PC-9 (cell line): Measurements from ENCODE around the gene LCK. TPM values are rescaled to one million over a fixed set of nuclear protein-coding genes. Genes with fewer than 3 reads are reported as not detected.

Source experiments
- BruUV-seq: library from RNA; stranded (reverse); fragments of 400-500 nt; replicated peaks from 2 replicates; lab custom pipeline; 2021; lab: Mats Ljungman, UMichigan
- CTCF ChIA-PET: fragments of 300-600 bp; sonication (Branson Sonifier 250); formaldehyde crosslinking; loops from one replicate; lab custom pipeline; 2022; ENCODE audit warnings: antibody characterized with exemption; lab: Charles Lee
- POLR2A ChIA-PET: fragments of 300-600 bp; sonication (Branson Sonifier 250); formaldehyde crosslinking; loops from one replicate; lab custom pipeline; 2022; ENCODE audit warnings: antibody characterized with exemption; ENCODE audit not compliant: unreplicated experiment; lab: Charles Lee
- DNase-seq, 2 experiments: peaks; one replicate each; pipeline versions ENCODE4 v3.0.0 to v3.0.0-alpha.2; 2015 to 2022; ENCODE audit warnings: mixed read lengths in 1 of 2
- H2AFZ ChIP-seq: fragments of 200-600 bp; sonication (generic); 2 replicates; pipeline ENCODE4 v1.8.1; 2017; ENCODE audit warnings: antibody characterized with exemption
- H3F3A ChIP-seq: fragments of 200-600 bp; sonication (generic); 2 replicates; pipeline ENCODE4 v1.8.1; 2017; ENCODE audit warnings: antibody characterized with exemption, mild to moderate bottlenecking, low read depth; ENCODE audit not compliant: insufficient read depth
- H3K27ac ChIP-seq: fragments of 200-600 bp; sonication (generic); 2 replicates; pipeline ENCODE4 v1.6.1; 2016; ENCODE audit warnings: mixed run types
- H3K27me3 ChIP-seq: fragments of 200-600 bp; sonication (generic); 2 replicates; pipeline ENCODE4 v1.6.1; 2016; ENCODE audit warnings: low read depth, mixed run types; ENCODE audit not compliant: insufficient read depth
- H3K36me3 ChIP-seq: fragments of 200-600 bp; sonication (generic); 2 replicates; pipeline ENCODE4 v1.6.1; 2016; ENCODE audit warnings: low read depth, mixed run types
- H3K4me1 ChIP-seq: fragments of 200-600 bp; sonication (generic); replicated peaks from 2 replicates; pipeline ENCODE4 v1.6.1; 2016; ENCODE audit warnings: mixed run types; ENCODE audit not compliant: insufficient read depth
- H3K4me2 ChIP-seq: fragments of 200-600 bp; sonication (generic); 2 replicates; pipeline ENCODE4 v1.6.1; 2017; ENCODE audit warnings: mixed run types
- H3K4me3 ChIP-seq: fragments of 200-600 bp; sonication (generic); 2 replicates; pipeline ENCODE4 v1.6.1; 2016; ENCODE audit warnings: mixed run types
- H3K79me2 ChIP-seq: fragments of 200-600 bp; sonication (generic); 2 replicates; pipeline ENCODE4 v1.6.1; 2017; ENCODE audit warnings: low read depth, mixed run types
- H3K9me2 ChIP-seq: fragments of 200-600 bp; sonication (generic); 2 replicates; pipeline ENCODE4 v1.8.1; 2017; ENCODE audit warnings: mild to moderate bottlenecking; ENCODE audit not compliant: insufficient read depth
- H3K9me3 ChIP-seq: fragments of 200-600 bp; sonication (generic); 2 replicates; pipeline ENCODE4 v1.8.1; 2016; ENCODE audit warnings: low read depth; ENCODE audit not compliant: insufficient read depth
- H4K20me1 ChIP-seq: fragments of 200-600 bp; sonication (generic); 2 replicates; pipeline ENCODE4 v1.8.1; 2017; ENCODE audit not compliant: insufficient read depth
- CTCF ChIP-seq: fragments of 200-600 bp; sonication (generic); conservative IDR thresholded peaks from 2 replicates; pipeline ENCODE4 v1.6.1; 2017; ENCODE audit warnings: mixed run types, antibody characterized with exemption, mild to moderate bottlenecking, moderate library complexity
- EZH2 ChIP-seq: fragments of 200-600 bp; sonication (generic); IDR thresholded peaks from 2 replicates; pipeline ENCODE4 v1.8.0; 2017; ENCODE audit warnings: antibody characterized with exemption, low read depth
- intact Hi-C: fragments of 100-400 bp; cut with micrococcal nuclease; formaldehyde crosslinking; loops from one replicate; pipeline ENCODE4 v1.10.0; 2022; ENCODE audit not compliant: unreplicated experiment
- total RNA-seq: library from RNA; stranded (reverse); gene quantifications from 2 replicates; pipeline ENCODE4 v1.2.3, GENCODE V29; 2021

The LCK gene
- total RNA-seq, 1 experiment from 2014 or later, result 2.0 TPM

DNA sequence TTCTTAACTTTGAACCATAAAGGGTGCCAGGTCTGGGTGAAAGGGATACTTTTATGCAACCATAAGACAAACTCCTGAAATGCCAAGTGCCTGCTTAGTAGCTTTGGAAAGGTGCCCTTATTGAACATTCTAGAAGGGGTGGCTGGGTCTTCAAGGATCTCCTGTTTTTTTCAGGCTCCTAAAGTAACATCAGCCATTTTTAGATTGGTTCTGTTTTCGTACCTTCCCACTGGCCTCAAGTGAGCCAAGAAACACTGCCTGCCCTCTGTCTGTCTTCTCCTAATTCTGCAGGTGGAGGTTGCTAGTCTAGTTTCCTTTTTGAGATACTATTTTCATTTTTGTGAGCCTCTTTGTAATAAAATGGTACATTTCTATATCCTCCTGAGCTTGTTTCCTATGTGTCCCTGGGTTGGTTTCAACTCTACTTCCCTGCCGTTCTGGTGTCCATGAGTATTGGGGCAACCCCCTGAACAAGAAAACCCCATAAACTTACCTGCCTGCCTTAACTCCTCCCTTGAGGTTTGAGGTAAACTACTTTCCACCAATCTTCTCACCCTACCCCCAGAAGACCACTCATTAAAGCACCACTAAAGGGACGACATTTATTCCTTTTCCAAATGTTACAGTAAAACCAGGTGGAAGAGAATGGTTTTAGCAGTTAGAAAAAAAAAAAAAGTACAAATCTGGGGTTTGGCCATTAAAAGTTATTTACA lies 82.3 kb downstream of the LCK start:
- H3K4me1 ChIP-seq, result peaks cover 50% of the 10 kb centered on the region
- H3F3A ChIP-seq, result peaks cover 52% of the 10 kb centered on the region
- no peaks in the 10 kb centered on the region for H3K27me3 ChIP-seq
- no peak for TF ChIP-seq EZH2
- TF ChIP-seq CTCF, result no peak
- H3K4me2 ChIP-seq, result peak overlapping the region; percentile 84
- H3K9me2 ChIP-seq, result no peaks in the 10 kb centered on the region
- POLR2A ChIA-PET, result interaction anchor here (0.6 kb wide), 1 partner anchor 54 kb away, joined by 6 read pairs; no protein-coding TSS in a partner anchor
- peak overlapping the region; percentile 52 for H3K27ac ChIP-seq
- peaks cover 13% of the 10 kb centered on the region for H3K79me2 ChIP-seq
- intact Hi-C loops, result no loop called here
- no peaks in the 10 kb centered on the region for H4K20me1 ChIP-seq
- CTCF ChIA-PET, result interaction anchor here (0.6 kb wide), 2 partner anchors 128 to 851 kb away, joined by 3 to 4 read pairs; partner anchors contain the start of gene IQCC
- BruUV-seq, result TSS peak; percentile 35
- H2AFZ ChIP-seq, result no peak overlapping the region
- DNase-seq, result peak in 1 of 2 experiments; percentile 32
- no peak overlapping the region; the same call in 1 of the 2 replicates for H3K4me3 ChIP-seq
- peaks cover 2% of the 10 kb centered on the region; the same call in 1 of the 2 replicates for H3K36me3 ChIP-seq
- no peaks in the 10 kb centered on the region for H3K9me3 ChIP-seq

DNA sequence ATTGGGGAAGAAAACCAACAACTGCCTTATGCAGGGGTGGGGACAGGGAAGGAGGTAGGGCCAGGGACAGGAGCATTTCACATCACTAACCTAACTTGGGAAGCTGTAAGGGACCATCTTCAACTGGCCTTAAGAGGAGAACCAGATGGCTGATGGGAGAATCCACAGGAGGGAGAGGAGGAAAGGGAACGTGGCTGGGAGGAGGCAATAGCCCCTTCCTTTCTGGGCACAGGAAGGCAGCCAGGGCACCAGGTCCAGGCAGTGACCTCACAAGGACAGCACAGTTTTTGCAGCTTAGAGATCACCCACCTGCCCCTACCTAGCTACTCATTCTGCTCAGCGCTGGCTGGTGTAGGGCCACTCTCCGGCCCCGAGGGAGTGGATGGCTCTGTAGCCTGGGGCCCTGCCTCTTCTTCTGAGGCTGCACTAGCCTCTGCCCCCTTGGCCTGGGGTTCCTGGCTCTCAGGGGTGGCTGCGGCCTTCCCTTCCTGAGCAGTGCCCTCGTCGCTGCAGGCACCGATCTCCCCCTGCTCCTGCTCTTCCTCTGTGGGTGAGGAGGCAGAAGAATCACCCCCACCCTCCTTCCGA lies 83.3 kb downstream of the LCK start:
- Histone ChIP-seq H3F3A (peaks cover 52% of the 10 kb centered on the region), H3K9me3 (no peaks in the 10 kb centered on the region), H2AFZ (no peak overlapping the region), H4K20me1 (no peaks in the 10 kb centered on the region), H3K4me3 (peak overlapping the region; percentile 79; the same call in 1 of the 2 replicates), H3K4me2 (peak overlapping the region; percentile 84), H3K27ac (no peak overlapping the region), H3K4me1 (peaks cover 50% of the 10 kb centered on the region), H3K79me2 (peaks cover 13% of the 10 kb centered on the region), H3K9me2 (no peaks in the 10 kb centered on the region), H3K27me3 (no peaks in the 10 kb centered on the region), H3K36me3 (peaks cover 2% of the 10 kb centered on the region; the same call in 1 of the 2 replicates)
- intact Hi-C loops, result no loop called here
- DNase-seq, result peak in 1 of 2 experiments; percentile 12
- POLR2A ChIA-PET, result no interaction called here
- no peak for TF ChIP-seq CTCF
- TF ChIP-seq EZH2, result no peak
- CTCF ChIA-PET, result no interaction called here
- BruUV-seq, result no TSS peak

- DNase-seq, result peak; percentile 34
- H3K36me3 ChIP-seq, result peaks cover 2% of the 10 kb centered on the region; the same call in 1 of the 2 replicates
- intact Hi-C loops, result no loop called here
- H3K27me3 ChIP-seq, result no peaks in the 10 kb centered on the region
- no peaks in the 10 kb centered on the region for H4K20me1 ChIP-seq
- H3K79me2 ChIP-seq, result peaks cover 13% of the 10 kb centered on the region
- peak overlapping the region; percentile 84 for H3K4me2 ChIP-seq
- no peaks in the 10 kb centered on the region for H3K9me3 ChIP-seq
- TF ChIP-seq EZH2 (no peak), CTCF (peak; percentile 68)
- peak overlapping the region; percentile 56; the same call in 1 of the 2 replicates for H2AFZ ChIP-seq
- BruUV-seq, result TSS peak; percentile 42
- H3K4me1 ChIP-seq, result peaks cover 50% of the 10 kb centered on the region
- CTCF ChIA-PET, result interaction anchor here (0.5 to 0.6 kb wide), 2 partner anchors 11 to 28 kb away, joined by 4 read pairs; no protein-coding TSS in a partner anchor
- POLR2A ChIA-PET, result interaction anchor here (0.6 kb wide), 3 partner anchors 11 to 814 kb away, joined by 4 to 7 read pairs (median 4); no protein-coding TSS in a partner anchor
- peak overlapping the region; percentile 79 for H3K4me3 ChIP-seq
- no peaks in the 10 kb centered on the region for H3K9me2 ChIP-seq
- H3K27ac ChIP-seq, result no peak overlapping the region
- H3F3A ChIP-seq, result peaks cover 48% of the 10 kb centered on the region
Observed at GRCh38 chr1:32334864-32335534, 83.9 kb downstream of the LCK start.
